B cell (primary cell): ENCODE data around the gene KAZN. TPM values are rescaled to one million over a fixed set of nuclear protein-coding genes. Genes with fewer than 3 reads are reported as not detected.

Experiments used
- ATAC-seq: fragments of 200-7000 bp; cut with Tn5 transposase; one replicate; pipeline ENCODE4 v1.10.0; 2021; ENCODE audit warnings: low read depth, mild to moderate bottlenecking, moderate number of reproducible peaks, moderate library complexity
- CTCF ChIA-PET: fragments of 350-600 bp; sonication (Branson Sonifier 250); formaldehyde crosslinking; loops from one replicate; lab custom pipeline; 2021; ENCODE audit warnings: antibody characterized with exemption, inconsistent platforms; lab: Charles Lee
- POLR2A ChIA-PET: fragments of 350-600 bp; sonication (Branson Sonifier 250); formaldehyde crosslinking; loops from one replicate; lab custom pipeline; 2021; ENCODE audit warnings: antibody characterized with exemption; lab: Charles Lee
- DNase-seq: peaks from one replicate; pipeline ENCODE4 v3.0.0; 2013
- H2AFZ ChIP-seq: 2 replicates; pipeline ENCODE4 v1.6.1; 2012; ENCODE audit warnings: mild to moderate bottlenecking, low read depth, low read length; ENCODE audit not compliant: insufficient read depth, poor library complexity, severe bottlenecking
- H3K27ac ChIP-seq, 2 donors: 1 replicate in 1 of 2; 2 replicates in 1 of 2; pipeline ENCODE4 v1.5.1; 2012 to 2013; ENCODE audit warnings: low read length in 2 of 2, mild to moderate bottlenecking in 2 of 2, moderate library complexity in 1 of 2
- H3K27me3 ChIP-seq, 4 experiments: fragments of 200-600 bp in 1 of 4; sonication (generic) in 1 of 4; replicated peaks in 1 of 4; 1 replicate in 2 of 4; 2 replicates in 2 of 4; pipeline versions ENCODE4 v1.6.1 to v1.7.0; 2013 to 2016; ENCODE audit warnings: low read length in 3 of 4, mild to moderate bottlenecking in 2 of 4, mixed read lengths in 1 of 4, moderate library complexity in 1 of 4; ENCODE audit not compliant: insufficient read depth in 4 of 4, control insufficient read depth in 3 of 4; ENCODE audit errors: control extremely low read depth in 1 of 4
- H3K36me3 ChIP-seq, 2 experiments: replicated peaks in 1 of 2; 1 replicate in 1 of 2; 2 replicates in 1 of 2; pipeline versions ENCODE4 v1.6.1 to v1.7.1; 2013; ENCODE audit warnings: low read length in 1 of 2; ENCODE audit not compliant: insufficient read depth in 2 of 2, control insufficient read depth in 1 of 2; ENCODE audit errors: control extremely low read depth in 1 of 2, extremely low read depth in 1 of 2
- H3K4me1 ChIP-seq, 2 donors: fragments of 200-600 bp in 1 of 2; sonication (generic) in 1 of 2; 1 replicate in 1 of 2; 2 replicates in 1 of 2; pipeline versions ENCODE4 v1.5.1 to v1.6.1; 2013 to 2017; ENCODE audit warnings: low read length in 2 of 2; ENCODE audit not compliant: control insufficient read depth in 2 of 2, insufficient read depth in 2 of 2
- H3K4me2 ChIP-seq: replicated peaks from 2 replicates; pipeline ENCODE3; 2012; ENCODE audit warnings: mild to moderate bottlenecking, low read depth, low read length; ENCODE audit not compliant: poor library complexity, severe bottlenecking
- H3K4me3 ChIP-seq, 5 experiments: fragments of 200-600 bp in 1 of 5; sonication (generic) in 1 of 5; 1 replicate in 3 of 5; 2 replicates in 2 of 5; pipeline versions ENCODE4 v1.5.1 to v1.7.0; 2011 to 2016; ENCODE audit warnings: low read length in 4 of 5, mild to moderate bottlenecking in 4 of 5, low read depth in 2 of 5, control low read depth in 1 of 5, moderate library complexity in 1 of 5; ENCODE audit not compliant: insufficient read depth in 1 of 5; ENCODE audit errors: control extremely low read depth in 1 of 5, extremely low read depth in 1 of 5
- H3K79me2 ChIP-seq: fragments of 200-600 bp; sonication (generic); one replicate; pipeline ENCODE4 v1.6.0; 2016; ENCODE audit warnings: low read length; ENCODE audit not compliant: control insufficient read depth, insufficient read depth
- H3K9ac ChIP-seq: fragments of 200-600 bp; sonication (generic); 2 replicates; pipeline ENCODE4 v1.6.1; 2017; ENCODE audit warnings: mild to moderate bottlenecking, low read length, moderate library complexity
- H3K9me3 ChIP-seq, 3 donors: one replicate each; pipeline versions ENCODE4 v1.6.1 to v1.7.1; 2013; ENCODE audit warnings: low read length in 2 of 3; ENCODE audit not compliant: control insufficient read depth in 2 of 3, insufficient read depth in 1 of 3; ENCODE audit errors: control extremely low read depth in 1 of 3
- H4K20me1 ChIP-seq: 2 replicates; pipeline ENCODE4 v1.6.0; 2012; ENCODE audit warnings: mild to moderate bottlenecking, low read length; ENCODE audit not compliant: insufficient read depth, control insufficient read depth, poor library complexity, severe bottlenecking
- H3K27ac Mint-ChIP-seq: one replicate; pipeline ENCODE4 v1.8.0; 2021; ENCODE audit warnings: mixed read lengths
- H3K27me3 Mint-ChIP-seq: one replicate; pipeline ENCODE4 v1.8.0; 2021; ENCODE audit warnings: mixed read lengths
- H3K4me1 Mint-ChIP-seq: one replicate; pipeline ENCODE4 v1.8.0; 2021; ENCODE audit warnings: mixed read lengths
- H3K4me3 Mint-ChIP-seq: one replicate; pipeline ENCODE4 v1.8.0; 2021; ENCODE audit warnings: mixed read lengths
- H3K9me3 Mint-ChIP-seq: one replicate; pipeline ENCODE4 v1.8.0; 2022; ENCODE audit warnings: mixed read lengths; ENCODE audit not compliant: insufficient read depth
- CTCF ChIP-seq: fragments of 200-600 bp; IDR thresholded peaks from one replicate; pipeline ENCODE4 v1.8.0; 2022; ENCODE audit warnings: antibody characterized with exemption, mild to moderate bottlenecking
- EZH2 ChIP-seq: IDR thresholded peaks from 2 replicates; pipeline ENCODE4 v1.6.1; 2012; ENCODE audit warnings: borderline replicate concordance, low read depth, mild to moderate bottlenecking, moderate library complexity, low read length; ENCODE audit not compliant: insufficient read depth, poor library complexity, severe bottlenecking
- WGBS: methylation state at CpG from one replicate; pipeline ENCODE4 v1.1.5; 2013; ENCODE audit warnings: missing lambda C conversion rate; ENCODE audit not compliant: insufficient coverage; 5-methylcytosine and 5-hydroxymethylcytosine counted together
- intact Hi-C: fragments of 100-400 bp; cut with micrococcal nuclease; formaldehyde crosslinking; loops from one replicate; pipeline ENCODE4 v1.10.0; 2022
- polyA plus RNA-seq: library from polyadenylated mRNA; depleted of rRNA; stranded (reverse); fragments of >200 nt; gene quantifications from 2 replicates; pipeline ENCODE4 v1.2.3, GENCODE V29; 2012
- total RNA-seq, 2 donors: library from RNA; stranded (reverse); fragments of 120-200 nt in 1 of 2; gene quantifications; 1 replicate in 1 of 2; 2 replicates in 1 of 2; pipeline versions ENCODE4 v1.2.3 to v1.2.4, GENCODE V29; 2013 to 2022

The KAZN gene
- total and polyA plus RNA-seq, 2 donors (not counting 1 experiment from before 2014, with no cell fraction given) = 0.13 to 0.39 TPM

GRCh38 chr1:15099441-15100120 is 501.1 kb downstream of the KAZN start:
- Histone ChIP-seq H3K36me3 (no peaks in the 10 kb centered on the region), H2AFZ (no peak overlapping the region), H3K27me3 (peaks cover 0 to 22% (median 6%) of the 10 kb centered on the region in 4 experiments), H3K9ac (no peak overlapping the region), H3K27ac (no peak overlapping the region), H3K79me2 (no peaks in the 10 kb centered on the region), H3K4me1 (peaks cover 11 to 19% of the 10 kb centered on the region in 2 donors), H3K4me3 (no peak overlapping the region), H3K4me2 (no peak overlapping the region), H3K9me3 (peaks cover 0 to 7% (median 0%) of the 10 kb centered on the region in 3 donors), H4K20me1 (no peaks in the 10 kb centered on the region)
- no peak overlapping the region for H3K27ac Mint-ChIP-seq
- POLR2A ChIA-PET = no interaction called here
- no peak for ATAC-seq
- 52% methylated on average over 15 of the region's 15 CpGs for WGBS
- TF ChIP-seq CTCF (no peak), EZH2 (no peak)
- DNase-seq = no peak
- H3K4me1 Mint-ChIP-seq = peaks cover 19% of the 10 kb centered on the region
- no peaks in the 10 kb centered on the region for H3K9me3 Mint-ChIP-seq
- intact Hi-C loops = no loop called here
- no peak overlapping the region for H3K4me3 Mint-ChIP-seq
- H3K27me3 Mint-ChIP-seq = peaks cover 25% of the 10 kb centered on the region
- CTCF ChIA-PET = interaction anchor here (1.2 to 1.5 kb wide), 3 partner anchors 9 to 29 kb away, joined by 3 to 5 read pairs (median 4); no protein-coding TSS in a partner anchor
